Memory B cell (primary cell): ENCODE data around the gene TOP3B.
"Not testable (repeated sequence)": the region's sequence is repeated elsewhere in the genome, so short reads cannot be mapped to it uniquely, and the experiment has no call there.

Experiments
- ATAC-seq: fragments of 150-1000 bp; cut with Tn5 transposase; 2 replicates; pipeline ENCODE4 v1.10.0; 2021; ENCODE audit warnings: low read depth, mild to moderate bottlenecking, moderate library complexity
- DNase-seq, 2 donors: peaks; one replicate each; pipeline ENCODE4 v3.0.0; 2022; ENCODE audit warnings: low spot score in 2 of 2
- H3K27ac Mint-ChIP-seq: one replicate; pipeline ENCODE4 v1.8.0; 2022; ENCODE audit warnings: mild to moderate bottlenecking, moderate library complexity, mixed read lengths
- H3K27me3 Mint-ChIP-seq: one replicate; pipeline ENCODE4 v1.8.0; 2022; ENCODE audit warnings: mixed read lengths
- H3K36me3 Mint-ChIP-seq: one replicate; pipeline ENCODE4 v1.8.0; 2022; ENCODE audit warnings: mild to moderate bottlenecking, mixed read lengths
- H3K4me1 Mint-ChIP-seq: one replicate; pipeline ENCODE4 v1.8.0; 2022; ENCODE audit warnings: mixed read lengths
- H3K4me3 Mint-ChIP-seq: one replicate; pipeline ENCODE4 v1.8.0; 2022; ENCODE audit warnings: mild to moderate bottlenecking, moderate library complexity, mixed read lengths
- H3K9me3 Mint-ChIP-seq: one replicate; pipeline ENCODE4 v1.8.0; 2022; ENCODE audit warnings: mixed read lengths

Gene TOP3B

DNA sequence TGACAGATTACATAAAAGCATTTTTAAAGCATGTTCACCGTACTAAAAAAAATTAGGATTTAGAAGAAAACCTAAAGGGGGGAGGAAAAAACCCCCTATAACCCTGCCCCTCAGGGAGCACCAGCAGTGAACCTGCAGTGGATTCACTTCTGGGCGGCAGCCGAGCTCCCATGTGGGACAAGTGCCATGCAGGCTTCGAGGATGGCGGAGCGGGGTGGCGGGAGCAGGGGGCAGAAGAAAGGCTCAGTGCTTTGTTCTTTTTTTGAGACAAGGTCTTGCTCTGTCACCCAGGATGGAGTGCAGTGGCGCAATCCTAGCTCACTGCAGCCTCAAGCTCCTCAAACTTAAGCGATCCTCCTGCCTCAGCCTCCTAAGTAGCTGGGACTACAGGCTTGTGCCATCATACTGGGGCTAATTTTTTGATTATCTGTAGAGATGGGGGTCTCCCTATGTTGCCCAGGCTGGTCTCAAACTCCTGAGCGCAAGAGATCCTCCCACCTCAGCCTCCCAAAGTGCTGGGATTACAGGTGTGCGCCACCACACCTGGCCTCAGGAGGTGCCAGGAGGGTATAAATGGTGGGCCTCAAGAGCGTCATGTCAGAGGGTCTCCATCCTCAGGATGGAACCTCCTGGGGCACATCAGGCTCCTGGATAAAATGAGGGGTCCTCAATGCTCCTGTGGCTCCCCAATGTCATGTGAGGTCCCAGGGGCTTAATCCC is 64.0 kb downstream of the TOP3B start:
- Mint-ChIP-seq H3K36me3 (peaks cover 6% of the 10 kb centered on the region), H3K4me3 (no peak overlapping the region), H3K27ac (no peak overlapping the region), H3K27me3 (no peaks in the 10 kb centered on the region), H3K9me3 (no peaks in the 10 kb centered on the region), H3K4me1 (no peaks in the 10 kb centered on the region)
- DNase-seq (no peak), ATAC-seq (no peak)

DNA sequence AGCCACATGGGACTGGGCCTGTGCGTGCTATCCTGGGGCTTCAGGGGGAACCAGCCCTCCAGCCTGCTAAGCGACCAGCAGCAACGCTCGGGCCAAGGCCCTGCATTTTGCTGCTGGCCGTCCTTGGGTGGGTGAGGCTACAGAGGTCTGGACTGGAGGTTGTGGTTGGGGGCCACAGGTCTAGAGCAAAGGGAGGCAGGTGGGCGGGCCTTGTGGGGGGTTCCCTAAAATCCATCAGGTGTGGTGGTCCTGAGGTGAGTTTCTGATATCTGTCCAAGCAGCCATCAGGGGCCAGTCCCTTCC is 64.7 kb downstream of the TOP3B start:
- peaks cover 4% of the 10 kb centered on the region for H3K36me3 Mint-ChIP-seq
- no peak for DNase-seq
- no peak overlapping the region for H3K4me3 Mint-ChIP-seq
- H3K27me3 Mint-ChIP-seq, result no peaks in the 10 kb centered on the region
- ATAC-seq, result no peak
- H3K4me1 Mint-ChIP-seq, result no peaks in the 10 kb centered on the region
- H3K27ac Mint-ChIP-seq, result no peak overlapping the region
- H3K9me3 Mint-ChIP-seq, result no peaks in the 10 kb centered on the region

DNA sequence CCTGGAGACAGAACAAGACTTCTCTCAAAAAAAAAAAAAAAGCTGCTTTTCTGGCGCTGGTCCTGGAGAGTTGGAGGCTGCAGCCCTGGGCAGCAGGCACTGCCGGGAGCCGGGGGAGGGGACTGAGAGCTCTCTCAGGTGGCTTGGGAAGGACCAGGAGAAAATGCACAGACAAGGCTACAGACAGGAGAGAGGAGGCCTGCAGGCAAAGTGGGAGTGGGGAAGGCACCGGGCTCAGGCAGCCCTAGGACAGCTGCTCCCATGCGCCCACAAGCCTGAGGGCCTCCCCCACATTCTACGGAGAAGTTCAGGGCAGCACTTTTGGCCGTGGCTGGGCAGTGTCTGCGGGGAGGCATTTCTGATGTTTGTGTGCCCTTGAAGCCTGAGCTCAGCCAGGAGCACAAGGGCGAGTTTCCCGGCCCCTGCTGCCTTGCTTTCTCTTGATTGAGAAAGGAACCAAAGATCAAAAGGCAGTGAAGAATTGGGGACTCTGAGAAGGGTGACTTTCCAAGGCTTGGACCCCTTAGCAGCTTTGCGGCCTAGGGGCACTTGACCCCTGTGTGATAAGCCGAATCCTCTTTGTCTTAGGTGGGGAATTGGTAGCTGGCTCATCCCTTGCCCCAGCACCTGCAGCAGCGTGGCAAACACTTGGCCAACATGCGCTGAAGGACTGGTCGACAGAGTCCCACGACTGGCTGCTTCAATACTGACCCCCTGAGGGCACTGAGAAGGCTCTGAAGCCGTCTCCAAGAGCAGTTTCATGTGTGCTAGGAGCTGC is 65.2 kb downstream of the TOP3B start:
- no peaks in the 10 kb centered on the region for H3K4me1 Mint-ChIP-seq
- no peaks in the 10 kb centered on the region for H3K9me3 Mint-ChIP-seq
- no peaks in the 10 kb centered on the region for H3K27me3 Mint-ChIP-seq
- ATAC-seq (no peak), DNase-seq (no peak)
- peaks cover 4% of the 10 kb centered on the region for H3K36me3 Mint-ChIP-seq
- H3K4me3 Mint-ChIP-seq, result no peak overlapping the region
- H3K27ac Mint-ChIP-seq, result no peak overlapping the region

DNA sequence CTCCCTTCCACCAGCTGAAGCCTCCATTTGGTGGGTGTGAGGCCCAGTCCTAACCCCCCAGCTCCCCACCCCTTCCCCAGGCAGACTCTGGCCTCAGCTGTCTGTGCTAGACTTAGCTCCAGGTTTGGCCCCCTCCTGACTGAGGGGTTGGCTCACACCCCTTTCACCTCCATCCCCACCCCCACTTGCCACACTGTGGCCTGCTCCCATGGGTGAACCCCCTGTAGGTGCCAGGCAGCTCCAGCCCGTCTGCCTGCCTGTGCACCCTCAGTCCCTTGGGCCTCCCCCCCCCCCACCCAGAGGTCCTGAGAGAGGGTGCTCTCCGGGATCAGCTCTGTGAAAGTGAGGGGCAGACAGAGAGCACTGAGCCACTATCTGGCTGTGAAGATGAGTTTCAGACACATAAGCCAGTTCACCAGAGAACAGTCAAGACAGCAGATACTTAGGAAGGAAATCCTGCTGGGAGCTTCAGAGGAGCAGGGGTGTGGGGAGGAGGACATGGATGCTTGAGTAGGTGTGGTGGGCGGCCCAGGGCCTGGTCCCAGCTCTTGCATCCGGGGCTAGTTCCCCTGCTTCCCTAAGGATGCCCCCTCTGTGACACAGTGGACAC is 66.2 kb downstream of the TOP3B start:
- no peak for ATAC-seq
- Mint-ChIP-seq H3K27me3 (no peaks in the 10 kb centered on the region), H3K9me3 (no peaks in the 10 kb centered on the region), H3K4me1 (peaks cover 3% of the 10 kb centered on the region), H3K4me3 (no peak overlapping the region), H3K27ac (no peak overlapping the region), H3K36me3 (peaks cover 3% of the 10 kb centered on the region)
- DNase-seq, result no peak

DNA sequence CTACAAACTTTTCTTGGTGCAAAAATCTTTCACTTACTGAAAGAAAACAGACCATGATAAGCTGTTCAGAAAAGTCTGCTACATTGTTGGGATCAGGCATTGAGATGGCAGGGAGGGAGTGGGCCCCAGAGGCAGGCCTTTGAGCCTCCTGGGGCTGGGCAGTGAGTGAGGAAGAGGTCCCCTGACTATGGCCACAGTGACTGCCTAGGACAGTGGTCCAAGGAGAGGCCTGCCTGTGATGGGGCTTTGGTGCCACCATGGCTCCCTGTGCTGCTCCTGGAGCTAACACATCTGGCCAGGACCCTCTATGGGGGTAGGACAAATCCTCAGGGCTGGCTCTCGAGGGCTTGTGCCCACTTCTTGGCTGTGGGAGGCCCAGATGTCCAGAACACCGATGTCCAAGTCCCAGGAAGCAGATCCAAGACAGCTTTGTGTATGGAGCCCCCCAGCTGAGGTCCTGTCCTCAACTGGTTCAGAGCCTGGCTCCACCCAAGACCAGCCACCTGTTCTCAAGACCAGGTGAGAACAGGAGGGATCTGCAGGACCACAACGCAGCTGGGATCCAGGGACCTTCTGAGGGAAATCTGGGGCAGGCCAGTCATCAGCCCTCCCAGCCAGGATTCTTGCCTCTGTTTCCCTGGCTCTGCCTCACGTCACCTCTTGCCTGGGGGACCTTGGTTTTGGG is 66.8 kb downstream of the TOP3B start:
- Mint-ChIP-seq H3K27me3 (no peaks in the 10 kb centered on the region), H3K4me3 (no peak overlapping the region), H3K9me3 (no peaks in the 10 kb centered on the region), H3K27ac (no peak overlapping the region), H3K4me1 (peaks cover 3% of the 10 kb centered on the region), H3K36me3 (no peaks in the 10 kb centered on the region)
- DNase-seq (no peak), ATAC-seq (no peak)

DNA sequence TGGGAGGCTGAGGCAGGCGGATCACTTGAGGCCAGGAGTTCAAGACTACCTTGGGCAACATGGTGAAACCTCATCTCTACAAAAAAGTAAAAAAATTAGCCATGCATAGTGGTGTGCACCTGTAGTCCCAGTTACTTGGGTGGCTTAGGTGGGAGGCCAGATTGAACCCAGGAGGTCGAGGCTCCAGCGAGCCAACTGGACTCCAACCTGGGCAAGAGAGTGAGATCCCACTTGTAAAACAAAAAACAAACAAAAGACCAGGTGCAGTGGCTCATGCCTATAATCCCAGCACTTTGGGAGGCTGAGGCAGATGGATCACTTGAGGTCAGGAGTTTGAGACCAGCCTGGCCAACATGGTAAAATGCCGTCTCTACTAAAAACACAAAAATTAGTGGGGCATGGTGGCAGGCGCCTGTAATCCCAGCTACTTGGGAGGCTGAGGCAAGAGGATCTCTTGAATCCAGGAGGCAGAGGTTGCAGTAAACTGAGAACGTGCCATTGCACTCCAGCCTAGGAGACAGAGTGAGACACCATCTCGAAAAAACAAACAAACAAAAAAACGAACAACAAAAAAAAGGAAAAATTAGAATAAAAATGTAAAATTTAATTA is 68.4 kb downstream of the TOP3B start:
- H3K36me3 Mint-ChIP-seq, H3K27me3 Mint-ChIP-seq, H3K4me1 Mint-ChIP-seq, H3K9me3 Mint-ChIP-seq, H3K27ac Mint-ChIP-seq, H3K4me3 Mint-ChIP-seq, DNase-seq, ATAC-seq: not testable (repeated sequence)

DNA sequence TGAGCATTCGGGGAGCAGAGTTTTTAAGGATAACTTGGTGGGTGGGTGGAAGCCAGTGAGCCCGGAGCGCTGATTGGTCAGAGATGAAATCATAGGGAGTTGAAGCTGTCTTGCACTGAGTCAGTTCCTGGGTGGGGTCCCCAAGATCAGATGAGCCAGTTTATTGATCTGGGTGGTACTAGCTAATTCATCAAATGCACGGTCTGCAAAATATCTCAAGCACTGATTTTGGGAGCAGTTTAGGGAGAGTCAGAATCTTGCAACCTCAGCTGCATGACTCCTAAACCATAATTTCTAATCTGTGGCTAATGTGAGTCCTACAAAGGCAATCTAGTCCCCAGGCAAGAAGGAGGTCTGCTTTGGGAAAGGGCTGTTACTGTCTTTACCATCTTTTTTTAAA is 72.2 kb downstream of the TOP3B start:
- not testable (repeated sequence) for DNase-seq, H3K9me3 Mint-ChIP-seq, H3K4me1 Mint-ChIP-seq, H3K27me3 Mint-ChIP-seq, H3K27ac Mint-ChIP-seq, H3K36me3 Mint-ChIP-seq, ATAC-seq, H3K4me3 Mint-ChIP-seq

DNA sequence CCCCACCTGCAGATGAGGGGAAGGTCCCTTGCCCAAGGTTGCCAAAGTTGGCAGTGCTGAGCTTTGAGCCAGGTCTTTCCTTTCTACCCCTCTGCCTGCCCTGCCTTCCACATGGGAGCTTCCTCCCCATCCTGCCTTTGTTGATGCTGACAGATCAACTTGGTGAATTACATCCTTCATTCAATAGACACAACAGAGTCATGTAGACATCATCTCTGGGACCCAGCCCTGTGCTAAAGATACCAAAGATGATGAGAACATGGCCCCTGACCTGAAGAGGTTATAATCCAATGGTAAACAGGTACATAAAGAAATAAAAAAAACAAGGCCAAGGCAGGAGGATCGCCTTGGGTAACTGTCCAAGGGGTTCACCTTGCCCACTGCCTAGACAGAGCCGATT is 72.7 kb downstream of the TOP3B start:
- Mint-ChIP-seq H3K4me3 (no peak overlapping the region), H3K27ac (no peak overlapping the region)

DNA sequence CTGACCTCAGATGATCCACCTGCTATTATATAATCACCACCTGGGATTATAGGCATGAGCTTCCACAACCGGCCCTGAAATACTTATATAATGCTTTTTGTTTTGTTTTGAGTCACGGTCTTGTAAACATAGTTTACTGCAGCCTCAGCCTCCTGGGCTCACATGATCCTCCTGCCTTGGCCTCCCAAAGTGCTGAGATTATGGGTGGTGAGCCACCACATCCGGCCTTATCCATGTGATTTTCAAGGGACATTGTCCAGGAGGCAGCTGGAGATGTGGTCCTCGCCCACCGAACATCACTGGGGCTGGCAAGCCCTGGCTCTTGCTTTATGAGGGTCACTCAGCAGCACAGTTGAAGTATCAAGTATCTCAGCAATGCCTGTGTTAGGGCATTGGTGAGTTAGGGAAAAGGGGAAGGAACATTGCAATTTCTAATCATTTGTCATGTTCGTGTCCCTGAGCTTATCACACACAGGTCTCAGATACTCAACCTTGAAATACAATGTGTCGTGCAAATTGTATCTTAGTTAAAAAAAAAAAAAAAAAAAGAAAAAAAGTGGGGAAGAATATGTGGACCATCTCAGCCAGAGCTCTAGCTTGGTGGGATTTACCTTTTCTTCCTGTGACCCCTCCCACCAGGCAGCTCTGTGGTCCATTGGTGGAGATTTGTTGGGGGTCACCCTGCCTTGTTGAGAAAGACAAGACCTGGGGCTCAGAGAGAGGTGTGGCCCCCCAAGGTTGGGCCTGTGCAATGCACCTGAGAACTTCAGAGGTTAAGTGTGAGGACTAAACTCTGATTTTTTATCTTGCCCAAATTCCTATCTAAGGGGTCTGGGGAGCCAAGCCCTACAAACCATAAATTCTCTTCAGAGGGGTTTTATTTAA is 74.7 kb downstream of the TOP3B start:
- ATAC-seq (no peak), DNase-seq (no peak)
- Mint-ChIP-seq H3K4me1 (peaks cover 3% of the 10 kb centered on the region), H3K9me3 (no peaks in the 10 kb centered on the region), H3K27me3 (no peaks in the 10 kb centered on the region), H3K4me3 (no peak overlapping the region), H3K27ac (no peak overlapping the region), H3K36me3 (peaks cover 7% of the 10 kb centered on the region)

More for the DNA sequence above, 72.7 kb downstream of the TOP3B start:
- H3K27me3 Mint-ChIP-seq, result no peaks in the 10 kb centered on the region
- peaks cover 3% of the 10 kb centered on the region for H3K36me3 Mint-ChIP-seq
- DNase-seq, result no peak
- H3K4me1 Mint-ChIP-seq, result peaks cover 3% of the 10 kb centered on the region
- ATAC-seq, result no peak
- no peaks in the 10 kb centered on the region for H3K9me3 Mint-ChIP-seq
